Activated B cell treated with CpG ODN at 0.5 μM for 24 hours (primary cell): Measurements from ENCODE around the gene CAMTA1. TPM values are rescaled to one million over a fixed set of nuclear protein-coding genes. Genes with fewer than 3 reads are reported as not detected.

Experiments used
- ATAC-seq: fragments of 200-7000 bp; cut with Tn5 transposase; one replicate; pipeline ENCODE4 v1.10.0; 2021; ENCODE audit warnings: low read depth, mild to moderate bottlenecking, moderate library complexity
- CTCF ChIA-PET: fragments of 350-600 bp; sonication (Branson Sonifier 250); formaldehyde crosslinking; loops from one replicate; lab custom pipeline; 2021; ENCODE audit warnings: antibody characterized with exemption; lab: Charles Lee
- POLR2A ChIA-PET: fragments of 350-600 bp; sonication (Branson Sonifier 250); formaldehyde crosslinking; loops from one replicate; lab custom pipeline; 2021; ENCODE audit warnings: antibody characterized with exemption; lab: Charles Lee
- DNase-seq: peaks from one replicate; pipeline ENCODE4 v3.0.0; 2022
- H3K27ac Mint-ChIP-seq: one replicate; pipeline ENCODE4 v1.8.0; 2020; ENCODE audit warnings: mixed read lengths
- H3K27me3 Mint-ChIP-seq: one replicate; pipeline ENCODE4 v1.8.0; 2021; ENCODE audit warnings: mixed read lengths
- H3K36me3 Mint-ChIP-seq: one replicate; pipeline ENCODE4 v1.8.0; 2021; ENCODE audit warnings: low read depth, mixed read lengths
- H3K4me1 Mint-ChIP-seq: one replicate; pipeline ENCODE4 v1.8.0; 2021; ENCODE audit warnings: mixed read lengths
- H3K4me3 Mint-ChIP-seq: one replicate; pipeline ENCODE4 v1.8.0; 2020; ENCODE audit warnings: mild to moderate bottlenecking, mixed read lengths
- H3K9me3 Mint-ChIP-seq: one replicate; pipeline ENCODE4 v1.8.0; 2020; ENCODE audit warnings: mixed read lengths
- CTCF ChIP-seq: fragments of 200-600 bp; IDR thresholded peaks from one replicate; pipeline ENCODE4 v1.8.0; 2022; ENCODE audit warnings: antibody characterized with exemption, mild to moderate bottlenecking
- intact Hi-C: fragments of 100-400 bp; cut with micrococcal nuclease; formaldehyde crosslinking; loops from one replicate; pipeline ENCODE4 v1.15.1; 2024
- total RNA-seq: library from RNA; stranded (reverse); gene quantifications from 2 replicates; pipeline ENCODE4 v1.2.3, GENCODE V29; 2022

CAMTA1 gene
- total RNA-seq, 1 donor from 2014 or later: 49.8 TPM

GRCh38 chr1:7111853-7112252, 326.6 kb downstream of the CAMTA1 start:
- CTCF ChIA-PET: no interaction called here

GRCh38 chr1:7113136-7113535, 327.9 kb downstream of the CAMTA1 start:
- intact Hi-C loops: no loop called here
- Mint-ChIP-seq H3K36me3 (no peaks in the 10 kb centered on the region), H3K4me3 (no peak overlapping the region), H3K27ac (no peak overlapping the region), H3K27me3 (peaks cover 6% of the 10 kb centered on the region), H3K9me3 (peaks cover 10% of the 10 kb centered on the region), H3K4me1 (no peaks in the 10 kb centered on the region)
- ATAC-seq: no peak
- POLR2A ChIA-PET: no interaction called here
- CTCF ChIA-PET: no interaction called here
- no peak for DNase-seq
- TF ChIP-seq CTCF: no peak

More at GRCh38 chr1:7111853-7112252, 326.6 kb downstream of the CAMTA1 start:
- Mint-ChIP-seq H3K36me3 (no peaks in the 10 kb centered on the region), H3K27ac (no peak overlapping the region), H3K9me3 (peaks cover 10% of the 10 kb centered on the region), H3K4me1 (no peaks in the 10 kb centered on the region), H3K27me3 (peaks cover 10% of the 10 kb centered on the region), H3K4me3 (no peak overlapping the region)
- ATAC-seq: no peak
- POLR2A ChIA-PET: no interaction called here
- intact Hi-C loops: no loop called here
- no peak for TF ChIP-seq CTCF
- no peak for DNase-seq

- ChIA-PET POLR2A (no interaction called here), CTCF (no interaction called here)
- Mint-ChIP-seq H3K27ac (no peak overlapping the region), H3K36me3 (no peaks in the 10 kb centered on the region), H3K27me3 (peaks cover 6% of the 10 kb centered on the region), H3K4me3 (no peak overlapping the region), H3K4me1 (no peaks in the 10 kb centered on the region), H3K9me3 (peaks cover 8% of the 10 kb centered on the region)
- intact Hi-C loops: no loop called here
- DNase-seq (no peak), ATAC-seq (no peak)
- no peak for TF ChIP-seq CTCF
These were observed 328.6 kb downstream of the CAMTA1 start for GRCh38 chr1:7113822-7114221.

- Mint-ChIP-seq H3K4me1 (no peaks in the 10 kb centered on the region), H3K9me3 (peaks cover 8% of the 10 kb centered on the region)
- CTCF ChIA-PET: no interaction called here
These were observed 330.7 kb downstream of the CAMTA1 start for GRCh38 chr1:7116001-7116400.

More at GRCh38 chr1:7116001-7116400, 330.7 kb downstream of the CAMTA1 start:
- DNase-seq (no peak), ATAC-seq (no peak)
- POLR2A ChIA-PET: no interaction called here
- no peak overlapping the region for H3K27ac Mint-ChIP-seq
- H3K27me3 Mint-ChIP-seq: peaks cover 3% of the 10 kb centered on the region
- no peaks in the 10 kb centered on the region for H3K36me3 Mint-ChIP-seq
- intact Hi-C loops: no loop called here
- no peak overlapping the region for H3K4me3 Mint-ChIP-seq
- TF ChIP-seq CTCF: no peak
